Loucy (cell line): ENCODE results near the gene SCGB1D2.

Experiments used
- H2AFZ ChIP-seq: fragments of 200-600 bp; sonication (generic); 2 replicates; pipeline ENCODE4 v1.6.0; 2016; ENCODE audit warnings: antibody characterized with exemption, mild to moderate bottlenecking, low read length, moderate library complexity
- H3F3A ChIP-seq: fragments of 200-600 bp; 2 replicates; pipeline ENCODE4 v1.6.0; 2016; ENCODE audit warnings: antibody characterized with exemption, low read depth, mild to moderate bottlenecking
- H3K27me3 ChIP-seq: fragments of 200-600 bp; sonication (generic); 2 replicates; pipeline ENCODE4 v1.6.1; 2014; ENCODE audit warnings: low read length, mild to moderate bottlenecking; ENCODE audit not compliant: insufficient read depth, poor library complexity, severe bottlenecking
- H3K36me3 ChIP-seq: fragments of 200-600 bp; sonication (generic); 2 replicates; pipeline ENCODE4 v1.6.1; 2016; ENCODE audit warnings: low read length; ENCODE audit not compliant: insufficient read depth
- H3K4me1 ChIP-seq: fragments of 200-600 bp; sonication (generic); 2 replicates; pipeline ENCODE4 v1.5.1; 2014; ENCODE audit warnings: low read length, mild to moderate bottlenecking; ENCODE audit not compliant: insufficient read depth, poor library complexity, severe bottlenecking
- H3K4me2 ChIP-seq: fragments of 200-600 bp; sonication (generic); 2 replicates; pipeline ENCODE4 v1.6.0; 2014; ENCODE audit warnings: antibody characterized with exemption, low read length, low read depth, mild to moderate bottlenecking; ENCODE audit not compliant: poor library complexity, severe bottlenecking
- H3K4me3 ChIP-seq: fragments of 200-600 bp; sonication (generic); 2 replicates; pipeline ENCODE4 v1.5.1; 2014; ENCODE audit warnings: low read length, mild to moderate bottlenecking, mixed read lengths; ENCODE audit not compliant: poor library complexity, severe bottlenecking
- H3K79me2 ChIP-seq: fragments of 200-600 bp; sonication (generic); 2 replicates; pipeline ENCODE4 v1.6.1; 2014; ENCODE audit warnings: low read length; ENCODE audit not compliant: insufficient read depth
- H3K9ac ChIP-seq: fragments of 200-600 bp; sonication (generic); 2 replicates; pipeline ENCODE4 v1.6.0; 2014; ENCODE audit warnings: mild to moderate bottlenecking, low read depth, low read length, moderate library complexity; ENCODE audit not compliant: poor library complexity, severe bottlenecking
- H3K9me2 ChIP-seq: fragments of 200-600 bp; sonication (generic); replicated peaks from 2 replicates; pipeline ENCODE4 v1.6.1; 2016; ENCODE audit warnings: low read depth, low read length, mixed read lengths
- H3K9me3 ChIP-seq: fragments of 200-600 bp; sonication (generic); 2 replicates; pipeline ENCODE4 v1.6.1; 2014; ENCODE audit warnings: mild to moderate bottlenecking, antibody characterized with exemption, low read length, low read depth; ENCODE audit not compliant: insufficient read depth
- H4K20me1 ChIP-seq: fragments of 200-600 bp; sonication (generic); 2 replicates; pipeline ENCODE4 v1.6.0; 2014; ENCODE audit warnings: antibody characterized with exemption, low read length, mild to moderate bottlenecking; ENCODE audit not compliant: insufficient read depth, poor library complexity, severe bottlenecking
- CTCF ChIP-seq: fragments of 200-600 bp; sonication (generic); conservative IDR thresholded peaks from 2 replicates; pipeline ENCODE4 v1.5.1; 2014; ENCODE audit warnings: mild to moderate bottlenecking, antibody characterized with exemption, low read length
- EZH2phosphoT487 ChIP-seq: fragments of 200-600 bp; IDR thresholded peaks from 2 replicates; pipeline ENCODE4 v1.6.1; 2018; ENCODE audit warnings: antibody characterized with exemption, mild to moderate bottlenecking, moderate library complexity, borderline replicate concordance

SCGB1D2 gene

DNA sequence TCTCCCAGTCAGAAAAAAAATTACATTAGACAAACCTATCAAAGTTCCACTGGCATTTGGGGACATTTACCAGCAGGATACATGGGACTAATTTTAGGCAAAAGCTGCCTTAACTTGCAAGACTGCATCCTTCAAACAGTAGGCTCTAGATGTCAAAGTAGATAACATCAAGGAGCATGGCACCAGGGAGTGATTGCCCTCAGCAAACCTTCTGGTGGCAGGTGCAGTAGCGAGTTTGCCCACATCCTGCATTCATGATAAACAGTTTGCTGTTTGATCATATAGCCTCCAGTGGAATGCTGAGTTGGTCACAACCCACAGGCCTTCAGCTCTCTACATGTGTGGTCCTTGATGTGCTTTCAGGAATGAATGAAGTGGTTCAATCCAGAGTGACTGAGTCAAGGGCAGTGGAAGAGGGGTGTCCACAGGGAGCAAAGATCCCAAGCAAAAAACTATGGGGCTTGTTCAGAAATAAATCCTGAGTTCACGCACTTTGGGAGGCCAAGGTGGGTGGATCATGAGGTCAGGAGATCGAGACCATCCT, 12.0 kb downstream of the SCGB1D2 start:
- no peaks in the 10 kb centered on the region for H3K9me2 ChIP-seq
- no peak overlapping the region for H3K4me2 ChIP-seq
- peaks cover 11% of the 10 kb centered on the region; the same call in 1 of the 2 replicates for H3K9me3 ChIP-seq
- no peaks in the 10 kb centered on the region for H3K4me1 ChIP-seq
- no peaks in the 10 kb centered on the region for H3F3A ChIP-seq
- no peaks in the 10 kb centered on the region for H3K79me2 ChIP-seq
- H2AFZ ChIP-seq = no peak overlapping the region
- H3K27me3 ChIP-seq = no peaks in the 10 kb centered on the region
- TF ChIP-seq CTCF (no peak), EZH2phosphoT487 (no peak)
- H4K20me1 ChIP-seq = no peaks in the 10 kb centered on the region
- H3K36me3 ChIP-seq = no peaks in the 10 kb centered on the region
- H3K9ac ChIP-seq = no peak overlapping the region
- no peak overlapping the region for H3K4me3 ChIP-seq

DNA sequence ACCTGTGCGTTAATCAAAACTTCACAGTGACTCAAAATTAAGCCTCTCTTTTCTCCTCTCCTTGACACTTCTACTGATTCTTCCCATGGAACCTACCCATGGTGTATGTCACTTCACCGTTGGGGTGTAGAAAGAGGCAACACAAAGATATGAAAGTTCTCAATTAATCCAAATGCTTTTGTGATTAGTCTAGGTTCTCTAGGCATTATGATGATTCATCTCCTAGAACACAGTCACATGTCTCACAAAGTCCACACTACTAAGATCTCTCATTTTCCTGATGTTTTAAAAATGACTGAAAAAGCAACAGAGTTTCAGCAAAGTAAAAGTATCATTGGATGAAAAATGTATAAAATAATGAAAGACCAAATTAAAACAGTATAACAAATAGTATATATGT, 14.2 kb downstream of the SCGB1D2 start:
- TF ChIP-seq EZH2phosphoT487 = no peak
- no peak for TF ChIP-seq CTCF
- H3F3A ChIP-seq = no peaks in the 10 kb centered on the region
- no peak overlapping the region for H2AFZ ChIP-seq
- no peaks in the 10 kb centered on the region for H3K9me2 ChIP-seq
- H3K4me1 ChIP-seq = no peaks in the 10 kb centered on the region
- no peak overlapping the region for H3K4me2 ChIP-seq
- no peaks in the 10 kb centered on the region for H3K79me2 ChIP-seq
- no peaks in the 10 kb centered on the region for H3K36me3 ChIP-seq
- no peaks in the 10 kb centered on the region for H3K27me3 ChIP-seq
- H3K9ac ChIP-seq = no peak overlapping the region
- peaks cover 8% of the 10 kb centered on the region; the same call in 1 of the 2 replicates for H3K9me3 ChIP-seq
- H4K20me1 ChIP-seq = no peaks in the 10 kb centered on the region
- H3K4me3 ChIP-seq = no peak overlapping the region

- H3K36me3 ChIP-seq = no peaks in the 10 kb centered on the region
- H3K9me3 ChIP-seq = no peaks in the 10 kb centered on the region
- H3K4me2 ChIP-seq = no peak overlapping the region
- H3K9me2 ChIP-seq = no peaks in the 10 kb centered on the region
- H3K9ac ChIP-seq = no peak overlapping the region
- no peaks in the 10 kb centered on the region for H3K4me1 ChIP-seq
- no peaks in the 10 kb centered on the region for H3K79me2 ChIP-seq
- H3F3A ChIP-seq = no peaks in the 10 kb centered on the region
- H4K20me1 ChIP-seq = no peaks in the 10 kb centered on the region
- H2AFZ ChIP-seq = no peak overlapping the region
- no peaks in the 10 kb centered on the region for H3K27me3 ChIP-seq
- TF ChIP-seq EZH2phosphoT487 (no peak), CTCF (no peak)
- H3K4me3 ChIP-seq = no peak overlapping the region
Observed at GRCh38 chr11:62260261-62260953, 18.4 kb downstream of the SCGB1D2 start.
